ENCODE results near the gene PEBP1. TPM values are rescaled to one million over a fixed set of nuclear protein-coding genes. Genes with fewer than 3 reads are reported as not detected.
A peak's percentile ranks its signal among the peaks of the same experiment; 100 is the strongest.

PEBP1 gene
- total and polyA plus RNA-seq, 10 of the 15 experiments (the other 5 are each of a cell fraction or from before 2014, with no cell fraction given): 79.4 to 415 (median 206) TPM

GRCh38 chr12:118103201-118103600 is 32.7 kb upstream of the PEBP1 start:
- SMC1A ChIA-PET (ENCODE audit: uncharacterized antibody, unreplicated experiment): no interaction called here
- no TSS peak for BruUV-seq (replicated peaks)
- no peaks in the 10 kb centered on the region; the same call in 1 of the 2 replicates for H3K4me1 ChIP-seq (ENCODE audit: control insufficient read depth, insufficient read depth, low read length)
- peaks cover 5 to 10% of the 10 kb centered on the region in 2 experiments; a peak in 3 of 4 replicates for H3K27me3 ChIP-seq (replicated peaks in 1 of 2; ENCODE audit: control insufficient read depth in 2 of 2, insufficient read depth in 2 of 2, low read length in 1 of 2)
- peak overlapping the region; percentile 97 for H3K4me2 ChIP-seq (ENCODE audit: control insufficient read depth, insufficient read depth)
- no peak for TF ChIP-seq CEBPZ (IDR thresholded peaks at IDR 0.05; ENCODE audit: low read depth, low read length)
- peak; percentile 8 for TF ChIP-seq SUZ12 (IDR thresholded peaks at IDR 0.05; ENCODE audit: unreplicated experiment)
- peak in 1 of 2 experiments; percentile 50; a peak in 2 of 4 replicates for TF ChIP-seq BHLHE40 (IDR thresholded peaks at IDR 0.05; ENCODE audit: borderline replicate concordance in 1 of 2, low read depth in 2 of 2, low read length in 1 of 2)
- no peak for TF ChIP-seq JUND (IDR thresholded peaks at IDR 0.05; ENCODE audit: low read depth, low read length)
- no peak for TF ChIP-seq MYB (IDR thresholded peaks at IDR 0.05; ENCODE audit: borderline replicate concordance, low read depth, low read length)
- H3K36me3 ChIP-seq (ENCODE audit: control insufficient read depth in 2 of 2, insufficient read depth in 2 of 2, low read length in 1 of 2): no peaks in the 10 kb centered on the region
- no peak for DNase-seq (ENCODE audit: low read depth, low spot score)
- intact Hi-C loops (cut with micrococcal nuclease; ENCODE audit: unreplicated experiment) (no loop called here), in situ Hi-C loops (cut with MboI) (loop anchor here (25.0 kb wide), 2 partner anchors 934 to 1434 kb away; no protein-coding TSS in a partner anchor)
- no peak overlapping the region for H3K27ac ChIP-seq (ENCODE audit: control insufficient read depth, insufficient read depth)
- FAIRE-seq: no peak
- CTCF ChIA-PET: no interaction called here
- ATAC-seq: peak; percentile 34; the same call in 2 of the 3 replicates
- peak overlapping the region; percentile 72 for H2AFZ ChIP-seq (ENCODE audit: control insufficient read depth, low read depth, low read length)
- under 1% methylated on average over 30 of the region's 32 CpGs for WGBS (ENCODE audit: insufficient coverage, insufficient replicate concordance, low lambda C conversion rate, missing lambda C conversion rate)
- no peaks in the 10 kb centered on the region for H3K79me2 ChIP-seq (ENCODE audit: control insufficient read depth, insufficient read depth, low read length)
- peak overlapping the region; percentile 84 for H3K4me3 ChIP-seq
- POLR2A ChIA-PET: no interaction called here
- no peaks in the 10 kb centered on the region for H3K9me3 ChIP-seq (replicated peaks; ENCODE audit: control insufficient read depth, insufficient read depth, low read length)
- no peaks in the 10 kb centered on the region for H4K20me1 ChIP-seq (ENCODE audit: control insufficient read depth, insufficient read depth)
- peak overlapping the region; percentile 48; the same call in 1 of the 2 replicates for H3K9ac ChIP-seq (ENCODE audit: control insufficient read depth, insufficient read depth, low read length)
- RAD21 ChIA-PET (ENCODE audit: unreplicated experiment): no interaction called here

Data from GM12878 (cell line).